NCI-H460 (cell line): Measurements from ENCODE around the gene PLEKHO1. TPM values are rescaled to one million over a fixed set of nuclear protein-coding genes. Genes with fewer than 3 reads are reported as not detected.

Source experiments
- total RNA-seq: library from RNA; depleted of rRNA; stranded (reverse); fragments of >200 nt; shearing (Covaris generic); gene quantifications from 2 replicates; pipeline ENCODE4 v1.2.3, GENCODE V29; 2014; rRNA removed

The PLEKHO1 gene
- total RNA-seq, 1 experiment from 2014 or later = 10.1 TPM

Other genes with a start within 250 kb of the PLEKHO1 start
- gene SV2A, start 232.1 kb upstream of the PLEKHO1 start, total RNA-seq = 0.63 and 1.3 TPM in 2 replicates
- gene SF3B4, start 222.1 kb upstream of the PLEKHO1 start, total RNA-seq = 20.0 and 29.4 TPM in 2 replicates
- 8.7 and 10.5 TPM in 2 replicates for gene MTMR11, start 213.0 kb upstream of the PLEKHO1 start, total RNA-seq
- gene OTUD7B, start 139.2 kb upstream of the PLEKHO1 start, total RNA-seq = 18.9 TPM in 2 replicates
- gene VPS45, start 82.1 kb upstream of the PLEKHO1 start, total RNA-seq = 43.4 and 46.9 TPM in 2 replicates
- gene ANP32E, start 86.2 kb downstream of the PLEKHO1 start, total RNA-seq = 69.0 and 73.9 TPM in 2 replicates
- gene CA14, start 107.9 kb downstream of the PLEKHO1 start, total RNA-seq = not detected in 2 replicates
- 123 and 135 TPM in 2 replicates for gene APH1A, start 119.1 kb downstream of the PLEKHO1 start, total RNA-seq
- gene C1orf54, start 122.9 kb downstream of the PLEKHO1 start, total RNA-seq = 3.6 TPM in 1 of 2 replicates, not detected in the other
- 1.1 and 1.4 TPM in 2 replicates for gene CIART, start 132.6 kb downstream of the PLEKHO1 start, total RNA-seq
- gene MRPS21, start 143.9 kb downstream of the PLEKHO1 start, total RNA-seq = 102 and 112 TPM in 2 replicates
- gene PRPF3, start 171.6 kb downstream of the PLEKHO1 start, total RNA-seq = 76.5 and 89.8 TPM in 2 replicates
- gene RPRD2, start 214.2 kb downstream of the PLEKHO1 start, total RNA-seq = 21.8 and 23.0 TPM in 2 replicates